C4-2B (cell line): Measurements from ENCODE around the gene CPLANE1.

Experiments
- CTCF ChIP-seq: fragments of 450-650 bp; conservative IDR thresholded peaks from 2 replicates; pipeline ENCODE4 v1.5.1; 2017; ENCODE audit warnings: mild to moderate bottlenecking
- ZFX ChIP-seq: fragments of 450-650 bp; IDR thresholded peaks from 2 replicates; pipeline ENCODE4 v1.6.1; 2017

GRCh38 chr5:37248421-37248969 lies 681 bp downstream of the CPLANE1 start:
- TF ChIP-seq CTCF (no peak), ZFX (no peak)
